Mammary epithelial cell (primary cell): ENCODE measurements around the gene SPAG7.

Source experiments
- CTCF ChIP-seq, 2 donors: IDR thresholded peaks in 1 of 2; conservative IDR thresholded peaks in 1 of 2; 2 replicates each; pipeline ENCODE4 v1.5.1; 2011 to 2012; ENCODE audit warnings: inconsistent platforms in 2 of 2, low read length in 2 of 2, mild to moderate bottlenecking in 2 of 2, control low read depth in 1 of 2, low read depth in 1 of 2; ENCODE audit not compliant: insufficient read depth in 1 of 2; ENCODE audit errors: extremely low read depth in 1 of 2
- EZH2 ChIP-seq: IDR thresholded peaks from 2 replicates; pipeline ENCODE4 v1.6.1; 2012; ENCODE audit warnings: low read length, inconsistent platforms, borderline replicate concordance

- TF ChIP-seq CTCF (conservative IDR thresholded peaks at IDR 0.05 in 1 of 2, IDR thresholded peaks at IDR 0.05 in 1 of 2; ENCODE audit: extremely low read depth in 1 of 2, insufficient read depth in 1 of 2, low read depth in 1 of 2, low read length in 2 of 2), result no peak
- no peak for TF ChIP-seq EZH2
Measured at GRCh38 chr17:4982305-4982704, 14.7 kb upstream of the SPAG7 start.
